A673 (cell line): ENCODE results near the gene VAV3. TPM values are rescaled to one million over a fixed set of nuclear protein-coding genes. Genes with fewer than 3 reads are reported as not detected.
A peak's percentile ranks its signal among the peaks of the same experiment; 100 is the strongest.

Experiments used
- BruUV-seq: library from RNA; stranded (reverse); fragments of 400-500 nt; replicated peaks from 2 replicates; lab custom pipeline; 2021; lab: Mats Ljungman, UMichigan
- CTCF ChIA-PET: fragments of 300-600 bp; sonication (Branson Sonifier 250); formaldehyde crosslinking; loops from one replicate; lab custom pipeline; 2022; ENCODE audit warnings: antibody characterized with exemption; lab: Charles Lee
- POLR2A ChIA-PET: fragments of 300-600 bp; sonication (Branson Sonifier 250); formaldehyde crosslinking; loops from one replicate; lab custom pipeline; 2022; ENCODE audit warnings: antibody characterized with exemption; ENCODE audit not compliant: low non-redundant PET; lab: Charles Lee
- DNase-seq: peaks from one replicate; pipeline ENCODE4 v3.0.0-alpha.2; 2015; ENCODE audit warnings: low spot score
- H3K27ac ChIP-seq: fragments of 200-600 bp; sonication (generic); 2 replicates; pipeline ENCODE4 v1.5.1; 2016; ENCODE audit warnings: mixed run types, low read depth, mild to moderate bottlenecking, mixed read lengths, antibody characterized with exemption, low read length; ENCODE audit not compliant: poor library complexity, severe bottlenecking
- H3K27me3 ChIP-seq: fragments of 200-600 bp; sonication (generic); replicated peaks from 2 replicates; pipeline ENCODE4 v1.6.1; 2017; ENCODE audit warnings: mixed run types, low read depth, mild to moderate bottlenecking, mixed read lengths, antibody characterized with exemption, low read length; ENCODE audit not compliant: insufficient read depth, poor library complexity
- H3K36me3 ChIP-seq: fragments of 200-600 bp; sonication (generic); 2 replicates; pipeline ENCODE4 v1.6.1; 2016; ENCODE audit warnings: mixed run types, mild to moderate bottlenecking, mixed read lengths, antibody characterized with exemption, low read length; ENCODE audit not compliant: insufficient read depth, poor library complexity, severe bottlenecking
- H3K4me1 ChIP-seq: fragments of 200-600 bp; sonication (generic); 2 replicates; pipeline ENCODE4 v1.6.1; 2017; ENCODE audit warnings: mixed run types, mild to moderate bottlenecking, mixed read lengths, antibody characterized with exemption, low read length; ENCODE audit not compliant: insufficient read depth, poor library complexity, severe bottlenecking
- H3K4me3 ChIP-seq: fragments of 200-600 bp; sonication (generic); 2 replicates; pipeline ENCODE4 v1.5.1; 2016; ENCODE audit warnings: low read depth, mixed run types, mild to moderate bottlenecking, mixed read lengths, low read length; ENCODE audit not compliant: poor library complexity, severe bottlenecking
- H3K9me3 ChIP-seq: fragments of 200-600 bp; sonication (generic); 2 replicates; pipeline ENCODE4 v1.6.1; 2016; ENCODE audit warnings: mixed run types, low read depth, mild to moderate bottlenecking, mixed read lengths, antibody characterized with exemption, low read length; ENCODE audit not compliant: poor library complexity, severe bottlenecking
- EZH2 ChIP-seq: fragments of 200-600 bp; sonication (generic); IDR thresholded peaks from 2 replicates; pipeline ENCODE4 v1.6.1; 2017; ENCODE audit warnings: borderline replicate concordance, low read depth, mild to moderate bottlenecking, mixed read lengths, antibody characterized with exemption, low read length; ENCODE audit not compliant: poor library complexity, severe bottlenecking
- intact Hi-C: fragments of 100-400 bp; cut with micrococcal nuclease; formaldehyde crosslinking; loops from one replicate; pipeline ENCODE4 v1.10.0; 2022; ENCODE audit not compliant: unreplicated experiment
- total RNA-seq: library from RNA; stranded (reverse); gene quantifications from 2 replicates; pipeline ENCODE4 v1.2.3, GENCODE V29; 2021
- TF ChIP-seq, protein P1 (sequence below): fragments of 300-800, 200-600 bp; sonication (generic); conservative IDR thresholded peaks from 2 replicates; pipeline ENCODE4 v1.5.1; 2017; ENCODE audit warnings: low read depth, mild to moderate bottlenecking, antibody characterized with exemption, low read length, moderate library complexity, mixed read lengths

VAV3 gene
- total RNA-seq, 1 experiment from 2014 or later = 0.30 TPM

DNA sequence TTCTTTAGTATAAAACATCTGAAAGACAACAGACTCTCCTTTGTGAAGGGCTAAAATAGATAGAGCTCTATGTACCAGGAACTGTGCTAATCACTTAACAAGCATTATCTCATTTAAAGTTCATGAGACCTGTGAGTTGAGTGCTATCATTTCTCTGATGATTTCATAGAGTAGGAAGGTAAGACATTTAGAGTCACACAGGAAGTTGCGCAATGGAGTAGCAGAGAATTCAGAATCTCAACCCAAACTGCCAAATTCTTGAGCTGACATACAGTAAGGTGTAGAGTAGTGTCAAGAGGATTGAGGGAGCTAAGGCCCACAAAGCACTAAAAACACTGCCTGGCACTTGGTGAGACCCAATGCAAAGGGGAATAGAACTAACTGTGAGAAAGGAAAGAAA lies 439.8 kb downstream of the VAV3 start:
- ChIA-PET CTCF (no interaction called here), POLR2A (no interaction called here)
- Histone ChIP-seq H3K4me1 (peaks cover 17% of the 10 kb centered on the region), H3K27me3 (no peaks in the 10 kb centered on the region), H3K36me3 (no peaks in the 10 kb centered on the region), H3K27ac (no peak overlapping the region), H3K9me3 (no peaks in the 10 kb centered on the region), H3K4me3 (no peak overlapping the region)
- DNase-seq = peak; percentile 44
- TF ChIP-seq EZH2 = no peak
- TF ChIP-seq, protein P1, sequence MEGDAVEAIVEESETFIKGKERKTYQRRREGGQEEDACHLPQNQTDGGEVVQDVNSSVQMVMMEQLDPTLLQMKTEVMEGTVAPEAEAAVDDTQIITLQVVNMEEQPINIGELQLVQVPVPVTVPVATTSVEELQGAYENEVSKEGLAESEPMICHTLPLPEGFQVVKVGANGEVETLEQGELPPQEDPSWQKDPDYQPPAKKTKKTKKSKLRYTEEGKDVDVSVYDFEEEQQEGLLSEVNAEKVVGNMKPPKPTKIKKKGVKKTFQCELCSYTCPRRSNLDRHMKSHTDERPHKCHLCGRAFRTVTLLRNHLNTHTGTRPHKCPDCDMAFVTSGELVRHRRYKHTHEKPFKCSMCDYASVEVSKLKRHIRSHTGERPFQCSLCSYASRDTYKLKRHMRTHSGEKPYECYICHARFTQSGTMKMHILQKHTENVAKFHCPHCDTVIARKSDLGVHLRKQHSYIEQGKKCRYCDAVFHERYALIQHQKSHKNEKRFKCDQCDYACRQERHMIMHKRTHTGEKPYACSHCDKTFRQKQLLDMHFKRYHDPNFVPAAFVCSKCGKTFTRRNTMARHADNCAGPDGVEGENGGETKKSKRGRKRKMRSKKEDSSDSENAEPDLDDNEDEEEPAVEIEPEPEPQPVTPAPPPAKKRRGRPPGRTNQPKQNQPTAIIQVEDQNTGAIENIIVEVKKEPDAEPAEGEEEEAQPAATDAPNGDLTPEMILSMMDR = no peak
- intact Hi-C loops = loop anchor here (5.0 to 10.0 kb wide), 5 partner anchors 93 to 1140 kb away; partner anchors contain the start of gene NTNG1
- no TSS peak for BruUV-seq

DNA sequence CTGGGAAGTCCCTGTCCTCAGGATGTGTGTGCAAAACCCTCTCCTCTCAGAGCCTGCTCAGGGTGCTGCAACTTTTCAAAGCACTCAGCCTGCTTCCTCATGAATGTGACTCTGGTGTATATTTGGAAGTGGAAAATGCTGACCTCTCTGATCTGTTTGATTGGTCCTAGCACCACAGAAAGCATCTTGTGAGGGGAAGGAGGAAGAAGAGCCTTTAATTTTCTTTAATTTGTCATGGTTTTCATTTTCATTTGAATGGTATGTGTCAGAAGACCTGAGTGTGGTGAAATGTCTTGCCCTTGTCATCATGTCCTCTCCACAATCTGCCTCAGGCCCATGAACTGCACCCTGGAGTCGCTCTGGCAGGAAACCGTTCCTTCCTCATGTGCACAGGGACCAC lies 440.7 kb downstream of the VAV3 start:
- H3K4me3 ChIP-seq = no peak overlapping the region
- no TSS peak for BruUV-seq
- H3K36me3 ChIP-seq = no peaks in the 10 kb centered on the region
- no peak for DNase-seq
- intact Hi-C loops = loop anchor here (10.0 kb wide), 1 partner anchor 1140 kb away; no protein-coding TSS in a partner anchor
- no peaks in the 10 kb centered on the region for H3K9me3 ChIP-seq
- no peak for TF ChIP-seq EZH2
- TF ChIP-seq, protein P1 = no peak
- CTCF ChIA-PET = no interaction called here
- H3K27me3 ChIP-seq = no peaks in the 10 kb centered on the region
- no peak overlapping the region for H3K27ac ChIP-seq
- peaks cover 10% of the 10 kb centered on the region for H3K4me1 ChIP-seq
- POLR2A ChIA-PET = no interaction called here

DNA sequence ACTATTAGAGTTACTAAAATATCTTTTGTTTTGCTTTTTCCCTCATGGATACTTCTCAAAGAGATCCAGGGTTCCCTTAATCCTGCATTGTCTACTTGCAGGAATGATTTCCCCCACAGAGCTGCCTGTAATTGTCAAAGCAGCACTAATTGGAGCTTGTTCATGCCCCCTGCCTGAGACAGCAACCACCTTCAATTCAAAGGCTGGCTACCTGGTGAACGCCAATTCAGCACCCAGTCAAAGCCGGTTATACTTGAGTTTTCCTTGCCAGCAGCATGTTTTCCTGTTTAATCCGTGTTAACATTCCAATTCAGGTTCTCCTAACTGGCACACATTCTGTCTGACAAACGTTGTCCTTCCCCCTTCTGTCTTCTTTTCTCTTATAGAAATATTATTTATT lies 441.2 kb downstream of the VAV3 start:
- POLR2A ChIA-PET = no interaction called here
- no TSS peak for BruUV-seq
- CTCF ChIA-PET = no interaction called here
- intact Hi-C loops = loop anchor here (10.0 kb wide), 1 partner anchor 1139 kb away; no protein-coding TSS in a partner anchor
- no peak for DNase-seq
- Histone ChIP-seq H3K4me1 (peaks cover 5% of the 10 kb centered on the region), H3K27ac (no peak overlapping the region), H3K4me3 (no peak overlapping the region), H3K27me3 (no peaks in the 10 kb centered on the region), H3K9me3 (no peaks in the 10 kb centered on the region), H3K36me3 (no peaks in the 10 kb centered on the region)
- TF ChIP-seq, protein P1 = no peak
- no peak for TF ChIP-seq EZH2
